Urothelium cell line (cell line): Measurements from ENCODE around the gene AGER.
"Not testable (repeated sequence)": the region's sequence is repeated elsewhere in the genome, so short reads cannot be mapped to it uniquely, and the experiment has no call there.

Experiments used
- DNase-seq: peaks from one replicate; pipeline ENCODE4 v3.0.0; 2011; ENCODE audit warnings: low spot score, mixed read lengths
- FAIRE-seq: peaks from 2 replicates; lab custom pipeline; 2011; peaks lifted over from hg19 to GRCh38; lab: Jason Lieb, UNC

AGER gene

DNA sequence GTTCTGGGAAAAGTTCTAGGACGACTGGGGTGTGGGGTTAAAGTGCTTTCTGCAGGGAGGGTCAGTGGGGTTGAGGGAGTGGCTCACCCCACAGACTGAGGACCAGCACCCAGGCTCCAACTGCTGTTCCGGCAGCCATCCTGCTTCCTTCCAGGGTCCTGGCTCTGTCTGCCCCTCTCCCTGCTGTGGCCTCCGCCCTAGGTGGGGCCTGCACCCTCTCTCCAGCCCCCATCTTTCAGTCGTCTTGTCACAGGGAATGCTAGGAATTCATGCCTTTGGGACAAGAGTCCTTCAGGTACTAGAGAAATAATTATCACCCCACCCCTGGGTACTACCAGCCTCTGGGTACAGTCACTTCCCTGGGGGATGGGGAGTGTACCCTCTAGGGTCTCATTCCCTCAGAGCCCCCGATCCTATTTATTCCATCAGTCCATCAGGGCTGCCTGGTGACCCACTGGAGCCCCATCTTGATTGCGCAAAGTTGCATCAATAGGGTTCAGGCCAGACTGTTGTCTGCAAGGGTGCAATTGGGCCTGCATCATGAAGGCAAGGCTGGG, at the start of gene AGER:
AGER (minus strand) TSS at position 170 of the 557 bp plus-strand sequence; CDS start at position 139, 31 bp downstream.
- DNase-seq: no peak
- FAIRE-seq: no peak

DNA sequence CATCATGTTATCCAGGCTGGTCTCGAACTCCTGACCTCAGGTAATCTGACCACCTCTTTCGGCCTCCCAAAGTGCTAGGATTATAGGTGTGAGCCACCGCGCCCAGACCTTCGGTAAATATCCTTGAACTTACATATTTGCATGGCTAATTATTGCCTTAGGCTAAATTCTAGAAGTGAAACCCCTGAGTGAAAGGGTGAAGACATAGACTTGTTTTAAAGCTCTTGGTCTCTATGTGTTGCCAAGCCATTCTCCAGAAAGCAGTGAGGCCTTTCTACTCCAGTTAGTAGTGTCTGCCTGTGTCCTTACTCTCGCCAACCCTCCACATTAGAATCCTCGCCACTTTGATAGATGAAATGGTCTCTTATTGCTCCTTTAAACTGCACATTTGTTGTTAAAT, 42.4 kb upstream of the AGER start:
- no peak for FAIRE-seq
- DNase-seq: no peak

DNA sequence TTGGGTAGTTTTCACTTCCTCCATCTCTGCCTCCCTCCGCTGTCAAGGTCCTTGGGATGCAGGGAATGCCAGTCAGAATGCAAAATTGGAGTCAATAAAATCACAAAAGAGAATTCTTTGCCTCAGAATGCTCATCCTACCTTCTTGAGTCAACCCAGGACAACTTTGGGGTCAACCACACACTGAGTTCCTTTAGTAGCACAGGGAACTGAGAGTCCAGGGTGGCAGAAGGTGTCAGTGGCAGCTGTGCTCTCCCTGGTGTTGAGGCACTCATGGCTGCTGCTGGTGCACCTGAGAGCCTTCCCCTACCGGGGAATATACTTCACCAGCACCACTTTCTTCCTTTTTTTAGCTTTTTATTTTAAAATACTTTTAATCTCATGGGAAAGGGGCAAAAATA, 40.6 kb upstream of the AGER start:
- FAIRE-seq (no peak), DNase-seq (no peak)

DNA sequence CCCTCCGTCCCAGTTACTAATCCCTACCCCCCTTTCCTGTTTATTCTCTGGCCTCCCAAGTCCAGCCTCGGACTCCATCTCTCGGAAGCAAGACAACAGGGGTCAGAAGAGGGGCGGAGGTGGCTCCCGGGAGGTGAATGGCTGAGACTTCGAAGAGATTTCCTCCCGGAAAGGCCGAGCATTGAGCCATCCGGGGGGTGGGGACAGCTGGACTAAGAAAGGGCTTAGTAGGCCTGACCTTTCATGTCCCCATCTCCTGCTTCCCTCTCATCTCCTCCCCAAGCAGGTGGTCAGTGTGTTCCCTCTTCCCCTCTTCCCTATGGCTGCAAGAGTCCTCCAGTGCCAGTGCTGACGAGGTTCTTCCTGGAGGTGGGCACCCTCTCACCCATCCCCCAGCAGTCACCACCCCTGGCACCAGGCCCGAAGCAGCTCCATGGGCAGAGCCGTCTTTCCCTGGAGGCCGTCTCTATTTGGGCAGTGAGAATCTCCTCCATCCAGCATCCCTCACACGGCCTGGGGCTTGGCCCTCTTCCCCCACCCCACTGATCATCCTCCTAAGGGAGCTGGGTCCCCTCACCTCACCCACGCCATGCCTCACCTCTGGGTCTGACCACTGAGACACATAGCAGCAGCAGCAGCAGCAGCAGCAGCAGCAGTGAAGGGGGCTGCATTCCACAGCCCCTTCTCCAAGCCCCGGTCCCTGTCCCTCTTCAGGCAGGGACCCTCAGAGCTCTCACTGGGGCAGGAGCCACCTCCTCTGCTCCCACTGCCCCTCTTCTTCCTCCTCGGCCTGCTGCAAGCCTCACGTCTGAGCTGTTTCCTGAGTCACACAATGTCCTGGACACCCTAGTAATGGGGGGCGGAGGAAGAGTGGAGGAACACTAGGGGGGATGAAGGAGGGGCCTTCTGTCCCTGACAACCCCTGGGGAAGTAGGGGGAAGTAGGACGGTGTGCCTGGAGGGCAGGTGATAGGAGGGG, 39.5 kb upstream of the AGER start, which contains the start of gene NOTCH4:
NOTCH4 (minus strand) TSS at position 810 of the 978 bp plus-strand sequence; CDS start at position 671, 139 bp downstream.
- no peak for FAIRE-seq
- no peak for DNase-seq

DNA sequence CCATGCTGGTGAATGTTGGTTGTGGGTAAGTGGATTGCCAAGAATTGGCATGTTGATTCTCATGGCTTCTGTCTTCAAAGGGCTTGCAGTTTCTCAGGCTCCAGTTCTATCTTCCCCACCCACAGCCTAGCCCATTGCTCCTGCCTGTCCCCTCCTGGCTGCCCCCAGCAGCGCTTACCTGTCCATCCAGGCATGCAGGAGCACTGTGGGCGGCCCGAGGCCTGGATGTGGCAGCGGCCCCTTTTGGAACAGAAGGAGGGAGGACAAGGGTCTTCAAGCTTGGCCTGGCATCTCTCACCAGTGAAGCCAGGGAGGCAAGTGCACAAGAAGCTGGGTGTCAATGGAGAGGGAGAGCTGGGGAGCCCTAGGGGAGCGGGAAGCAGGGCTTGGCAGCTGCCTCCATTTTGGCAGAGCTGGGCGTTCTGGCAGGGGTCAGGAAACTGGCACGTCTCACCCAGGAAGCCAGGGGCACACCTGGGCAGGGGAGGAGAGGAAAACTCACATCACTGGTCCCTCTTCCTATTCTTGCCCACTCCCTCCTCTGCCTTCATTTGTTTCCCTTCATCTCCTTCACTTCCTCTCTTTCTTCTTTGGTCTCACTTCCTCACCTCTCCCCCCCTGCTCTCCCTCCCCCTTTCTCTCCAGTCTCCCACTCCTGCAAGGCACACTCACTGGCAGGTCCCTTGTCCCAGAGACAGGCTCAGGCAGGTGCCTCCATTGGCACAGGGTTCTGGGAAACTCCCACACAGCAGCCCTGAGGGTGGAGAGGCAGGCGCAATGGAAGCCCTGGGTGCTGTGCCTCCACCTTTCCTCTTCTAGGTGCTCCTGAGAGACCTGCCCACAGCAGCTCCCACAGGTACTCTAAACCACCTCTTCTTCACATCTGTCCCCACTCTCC, 38.5 kb upstream of the AGER start:
- FAIRE-seq (no peak), DNase-seq (no peak)

DNA sequence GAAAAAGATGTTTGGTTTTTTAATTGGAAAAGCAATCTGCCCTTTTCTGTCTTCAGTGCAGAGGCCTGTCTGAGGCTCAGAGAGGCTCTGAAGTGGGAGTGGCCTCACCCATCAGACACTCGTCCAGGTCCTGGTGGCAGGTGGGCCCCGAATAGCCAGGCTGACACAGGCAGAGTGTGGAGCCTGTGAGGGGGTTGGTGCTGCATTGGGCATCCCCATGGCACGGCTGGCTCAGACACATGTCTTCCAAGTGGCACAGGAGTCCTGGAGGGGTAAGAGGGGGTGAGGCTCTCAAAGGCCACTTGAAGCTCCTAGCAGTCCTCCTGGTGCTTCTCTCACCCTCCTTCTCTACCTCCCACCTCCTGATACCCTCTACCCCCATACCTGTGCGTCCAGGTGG, 36.0 kb upstream of the AGER start:
- FAIRE-seq: no peak
- no peak for DNase-seq

DNA sequence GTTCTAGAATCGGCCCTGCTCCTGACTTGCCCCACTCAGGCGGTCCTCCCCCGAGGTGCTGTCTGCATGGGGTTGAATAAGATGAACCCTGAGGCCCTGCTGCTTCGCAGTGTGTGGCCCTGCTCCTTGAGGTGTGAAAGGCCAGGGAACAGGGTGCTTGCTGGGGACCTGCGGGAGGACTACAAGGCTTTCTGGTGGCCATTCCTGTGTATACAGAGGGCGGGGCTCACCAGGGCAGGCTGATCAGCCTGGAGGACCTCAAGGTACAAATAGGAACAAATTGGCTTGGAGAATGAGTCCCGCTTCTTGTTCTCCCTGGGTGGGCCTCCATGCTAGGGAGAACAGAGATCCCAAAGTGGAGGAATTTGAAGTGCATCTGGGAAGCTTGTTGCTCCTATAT, 34.1 kb upstream of the AGER start:
- no peak for FAIRE-seq
- no peak for DNase-seq

DNA sequence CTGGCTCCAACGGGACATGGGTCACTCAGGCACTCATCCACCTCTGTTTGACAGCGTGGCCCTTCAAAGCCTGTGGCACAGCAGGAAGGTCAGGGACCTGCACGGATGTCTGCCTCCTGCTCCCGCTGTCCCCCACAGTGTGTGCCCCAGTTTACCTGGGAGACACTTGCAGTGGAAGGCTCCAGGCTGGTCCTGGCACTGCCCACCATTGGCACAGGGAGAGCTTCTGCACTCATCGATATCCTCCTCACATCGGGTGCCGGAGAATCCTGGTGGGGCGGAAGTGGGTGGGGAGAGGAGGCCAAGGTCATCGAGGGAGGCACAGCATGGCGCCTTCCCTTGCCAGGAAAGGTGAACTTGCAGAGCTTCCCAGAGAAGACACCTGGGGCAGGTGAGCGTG, 32.9 kb upstream of the AGER start:
- FAIRE-seq (no peak), DNase-seq (no peak)

DNA sequence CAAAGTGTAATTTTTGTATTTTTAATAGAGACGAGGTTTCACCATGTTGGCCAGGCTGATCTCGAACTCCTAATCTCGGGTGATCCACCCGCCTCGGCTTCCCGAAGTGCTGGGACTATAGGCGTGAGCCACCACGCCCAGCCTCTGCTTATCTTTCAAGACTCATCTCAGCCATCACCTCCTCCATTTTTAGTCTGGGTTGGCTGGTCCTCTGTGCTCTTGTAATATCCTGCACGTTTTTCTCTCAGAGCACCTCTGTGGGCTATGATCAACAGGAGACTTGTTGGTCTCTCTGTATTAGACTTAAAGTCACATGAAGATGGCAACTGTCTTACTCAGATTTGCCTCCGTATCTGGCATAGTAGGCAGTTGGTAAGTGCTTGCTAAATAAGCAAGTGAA, 32.2 kb upstream of the AGER start:
- no peak for DNase-seq
- FAIRE-seq: no peak

DNA sequence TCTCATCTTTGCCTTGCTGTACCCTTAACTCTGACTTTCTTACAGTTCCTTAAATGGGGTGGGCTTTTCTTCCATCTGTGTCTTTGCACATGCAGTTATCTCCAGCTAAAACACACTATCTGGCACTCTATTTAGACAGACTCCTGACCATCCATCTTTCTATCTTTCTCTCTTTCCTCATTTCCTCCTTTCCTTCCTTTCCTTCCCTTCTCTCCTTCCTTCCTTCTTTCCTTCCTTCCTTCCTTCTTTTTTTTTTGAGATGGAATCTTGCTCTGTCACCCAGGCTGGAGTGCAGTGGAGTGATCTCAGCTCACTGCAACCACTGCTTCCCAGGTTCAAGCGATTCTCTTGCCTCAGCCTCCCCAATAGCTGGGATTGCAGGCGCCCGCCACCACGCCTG, 31.6 kb upstream of the AGER start:
- no peak for DNase-seq
- no peak for FAIRE-seq

DNA sequence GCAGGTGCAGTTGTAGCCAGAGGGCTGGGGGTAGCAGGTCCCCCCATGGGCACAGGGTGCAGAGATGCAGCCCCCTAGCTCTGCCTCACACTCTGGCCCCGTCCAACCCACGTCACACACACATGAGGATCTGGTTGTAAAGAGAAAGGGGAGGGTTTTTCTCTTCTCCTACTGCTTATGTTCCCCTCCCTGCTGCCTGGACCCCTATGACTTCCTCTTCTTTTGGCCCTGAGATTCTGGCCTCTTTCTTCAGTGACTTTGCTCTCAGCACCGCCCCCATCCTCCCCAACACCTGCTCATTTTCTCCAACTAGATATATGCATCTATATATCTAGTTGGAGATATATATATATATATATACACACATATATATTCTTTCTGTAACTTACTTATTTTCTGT, 30.1 kb upstream of the AGER start:
- DNase-seq: no peak

DNA sequence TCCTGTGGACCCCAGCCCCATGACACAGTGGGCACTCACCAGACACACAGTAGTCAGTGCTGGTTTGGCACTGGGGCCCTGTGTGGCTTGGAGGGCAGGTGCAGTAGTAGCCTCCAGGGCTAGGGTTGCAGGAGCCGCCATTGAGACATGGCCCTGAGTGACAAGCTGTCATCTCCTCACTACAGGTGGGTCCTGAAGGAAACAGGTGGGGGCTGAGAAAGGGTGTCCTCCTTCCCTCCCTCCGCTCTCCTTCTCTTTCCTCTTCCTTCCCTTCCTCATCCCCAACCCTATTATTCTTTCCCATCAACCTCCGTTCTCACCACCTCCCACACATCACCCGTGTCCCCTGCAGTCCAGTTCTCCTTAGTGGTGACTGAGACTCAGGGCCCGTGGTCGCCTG, 29.6 kb upstream of the AGER start:
- DNase-seq: no peak
- FAIRE-seq: no peak

More for the DNA sequence above, 30.1 kb upstream of the AGER start:
- FAIRE-seq: no peak

DNA sequence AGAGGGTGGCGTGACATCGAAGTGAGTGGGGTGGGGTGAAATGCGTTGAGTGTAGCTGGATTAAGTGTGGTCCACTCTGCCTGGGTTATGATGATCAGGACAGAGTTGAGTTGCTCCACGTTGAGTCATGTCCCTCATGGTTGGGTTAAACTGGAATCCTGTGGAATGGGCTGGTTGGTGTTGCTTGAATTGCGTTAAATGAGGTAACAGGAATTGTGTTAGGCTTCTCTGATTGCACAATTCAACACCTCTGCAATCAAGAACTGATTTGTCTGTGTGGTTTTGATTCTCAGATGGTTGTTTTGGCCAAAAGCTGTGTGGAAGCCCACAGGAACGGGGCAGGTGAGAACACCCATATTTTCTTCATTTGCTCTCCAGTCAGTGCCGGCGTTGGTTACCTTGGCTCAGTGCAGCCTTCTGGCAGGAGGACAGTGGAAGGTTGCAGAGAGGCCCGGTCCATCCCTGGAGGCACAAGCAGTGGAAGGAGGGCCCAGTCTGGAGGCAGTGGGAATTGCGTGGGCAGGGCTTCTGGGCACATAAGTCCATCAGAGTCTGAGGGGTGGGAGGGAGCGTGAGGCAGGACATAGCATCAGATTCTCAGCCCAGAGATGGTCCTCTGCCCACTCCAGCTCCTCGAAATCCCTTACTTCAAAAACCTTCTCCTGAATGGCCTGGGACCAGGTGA, 28.2 kb upstream of the AGER start:
- peak; percentile 65 for FAIRE-seq
- no peak for DNase-seq

DNA sequence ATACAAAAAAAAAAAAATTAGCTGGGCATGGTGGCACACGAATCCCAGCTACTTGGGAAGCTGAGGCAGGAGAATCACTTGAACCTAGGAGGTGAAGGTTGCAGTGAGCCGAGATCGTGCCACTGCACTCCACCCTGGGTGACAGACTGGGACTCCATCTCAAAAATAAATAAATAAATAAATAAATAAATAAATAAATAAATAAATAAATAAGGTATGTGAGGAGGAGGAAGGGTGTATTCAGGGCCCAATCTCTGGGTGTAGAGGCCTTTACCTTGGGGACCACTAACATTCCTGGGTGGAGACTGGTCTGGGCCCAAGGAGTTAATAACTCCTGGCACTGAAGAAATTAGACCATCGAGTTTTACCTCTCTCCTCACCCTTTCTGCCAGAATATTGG, 27.4 kb upstream of the AGER start:
- DNase-seq, FAIRE-seq: not testable (repeated sequence)

DNA sequence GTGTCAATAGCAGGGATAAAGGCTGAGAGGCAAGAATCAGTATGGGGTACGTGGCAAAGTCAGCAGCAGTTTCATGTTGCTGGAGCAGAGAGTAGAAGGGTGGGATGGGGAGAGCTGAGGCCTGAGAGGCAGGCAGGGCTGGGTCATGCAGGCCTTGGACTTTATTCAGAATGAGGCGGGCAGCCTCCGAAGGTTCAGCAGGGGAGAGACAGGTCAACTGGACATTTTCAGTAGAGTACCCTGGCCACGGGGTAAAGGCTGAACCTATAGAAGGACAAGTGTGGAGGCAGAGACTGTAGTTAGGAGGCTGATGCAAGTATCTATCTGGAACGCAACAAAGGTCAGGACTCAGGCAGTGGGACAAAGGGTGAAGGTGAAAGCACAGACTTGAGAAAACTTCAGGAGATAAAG, 26.1 kb upstream of the AGER start:
- DNase-seq: no peak

DNA sequence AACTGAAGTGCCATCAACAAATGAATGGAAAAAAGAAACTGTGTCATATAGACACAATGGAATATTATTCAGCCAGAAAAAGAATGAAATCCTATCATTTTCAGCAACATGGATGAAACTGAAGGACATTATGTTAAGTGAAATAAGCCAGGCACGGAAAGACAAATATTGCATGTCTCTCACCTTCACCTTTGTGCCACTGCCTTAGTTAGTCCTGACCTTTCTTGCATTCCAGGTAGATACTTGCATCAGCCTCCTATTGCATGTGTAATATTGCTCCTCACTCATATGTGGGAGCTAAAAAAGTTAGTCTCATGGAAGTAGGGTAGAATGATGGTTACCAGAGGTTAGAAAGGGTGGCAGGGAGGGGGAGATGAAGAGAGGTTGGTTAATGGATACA, 24.9 kb upstream of the AGER start:
- DNase-seq (no peak), FAIRE-seq (no peak)

More for the DNA sequence above, 26.1 kb upstream of the AGER start:
- FAIRE-seq: no peak

DNA sequence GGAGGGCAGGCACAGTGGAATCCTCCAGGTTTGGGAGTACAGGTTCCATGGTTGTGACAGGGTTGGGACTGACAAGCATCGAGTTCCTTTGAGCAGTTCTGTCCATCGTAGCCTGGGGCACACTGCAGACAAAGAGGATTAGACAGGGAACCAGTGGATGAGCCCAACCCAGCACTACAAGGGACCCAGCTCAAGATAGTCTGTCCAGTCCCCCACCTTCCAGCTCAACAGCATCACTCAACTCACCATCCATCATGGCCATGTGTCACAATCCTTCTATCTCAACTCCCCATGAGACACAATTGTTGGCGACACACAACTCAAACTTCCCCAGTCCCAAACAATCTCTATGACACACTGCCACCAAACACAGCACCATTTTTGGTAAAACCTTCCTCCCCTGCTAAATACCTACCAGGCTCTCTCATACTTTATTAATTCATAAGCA, 20.2 kb upstream of the AGER start:
- DNase-seq (no peak), FAIRE-seq (no peak)

DNA sequence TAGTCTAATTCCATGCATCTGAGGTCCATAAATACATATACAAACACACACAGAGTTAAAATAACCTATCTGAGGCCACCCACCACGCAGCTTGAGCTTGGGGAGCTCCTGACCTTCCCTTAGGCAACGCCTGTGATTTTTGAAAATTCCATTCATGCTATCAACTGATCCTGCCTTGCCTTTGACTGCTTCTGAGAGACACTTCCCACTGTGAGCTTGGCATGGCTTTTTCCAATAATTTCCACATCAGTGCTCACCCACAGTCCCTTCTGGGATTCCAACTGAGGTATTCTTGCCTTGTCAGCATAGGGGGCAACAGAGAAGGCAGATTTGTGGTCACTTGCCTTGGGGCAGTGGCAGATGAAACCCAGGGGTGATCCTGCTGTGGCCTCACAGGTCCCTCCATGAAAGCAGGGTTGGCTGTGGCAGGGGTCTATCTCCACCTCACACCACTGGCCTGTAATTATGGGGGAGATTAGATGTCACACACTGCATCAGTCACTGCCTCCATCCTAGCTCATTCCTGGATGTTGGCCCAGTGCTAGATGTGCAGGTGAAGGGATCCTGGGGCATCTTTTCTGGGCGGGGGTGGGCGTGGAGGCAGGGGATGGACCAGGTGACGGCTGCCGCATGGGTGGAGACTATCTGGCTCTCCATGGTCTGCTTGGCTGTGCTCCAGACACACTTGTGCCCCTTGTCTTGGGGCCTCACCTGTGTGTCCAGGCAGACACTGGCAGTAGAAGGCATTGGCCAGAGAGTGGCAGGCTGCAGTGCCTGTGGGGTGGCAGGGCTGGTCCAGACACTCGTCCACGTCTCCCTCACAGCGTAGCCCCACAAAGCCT, 19.6 kb upstream of the AGER start:
- DNase-seq (no peak), FAIRE-seq (no peak)

DNA sequence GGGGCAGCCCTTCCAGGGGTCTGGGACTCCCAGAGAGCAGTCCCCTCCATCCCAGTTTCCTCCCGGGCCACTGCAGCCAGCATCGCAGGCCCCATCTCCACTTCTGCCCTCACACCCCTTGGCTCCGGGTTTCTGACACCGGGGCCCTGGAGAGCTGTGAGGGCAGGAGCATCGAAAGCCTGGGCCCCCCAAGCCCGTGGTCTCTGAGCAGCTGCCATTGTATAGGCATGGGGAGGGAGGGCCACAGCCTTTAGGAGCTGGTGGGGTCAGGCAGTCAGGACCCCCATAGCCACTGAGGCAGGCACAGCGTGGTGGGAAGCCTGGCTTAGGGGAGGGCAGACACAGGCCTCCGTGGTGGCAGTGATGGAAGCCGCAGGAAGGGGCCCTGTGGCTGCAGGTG, 18.1 kb upstream of the AGER start:
- FAIRE-seq (no peak), DNase-seq (no peak)
